ENCODE data around the gene CUL9.

- TF ChIP-seq, protein P1, sequence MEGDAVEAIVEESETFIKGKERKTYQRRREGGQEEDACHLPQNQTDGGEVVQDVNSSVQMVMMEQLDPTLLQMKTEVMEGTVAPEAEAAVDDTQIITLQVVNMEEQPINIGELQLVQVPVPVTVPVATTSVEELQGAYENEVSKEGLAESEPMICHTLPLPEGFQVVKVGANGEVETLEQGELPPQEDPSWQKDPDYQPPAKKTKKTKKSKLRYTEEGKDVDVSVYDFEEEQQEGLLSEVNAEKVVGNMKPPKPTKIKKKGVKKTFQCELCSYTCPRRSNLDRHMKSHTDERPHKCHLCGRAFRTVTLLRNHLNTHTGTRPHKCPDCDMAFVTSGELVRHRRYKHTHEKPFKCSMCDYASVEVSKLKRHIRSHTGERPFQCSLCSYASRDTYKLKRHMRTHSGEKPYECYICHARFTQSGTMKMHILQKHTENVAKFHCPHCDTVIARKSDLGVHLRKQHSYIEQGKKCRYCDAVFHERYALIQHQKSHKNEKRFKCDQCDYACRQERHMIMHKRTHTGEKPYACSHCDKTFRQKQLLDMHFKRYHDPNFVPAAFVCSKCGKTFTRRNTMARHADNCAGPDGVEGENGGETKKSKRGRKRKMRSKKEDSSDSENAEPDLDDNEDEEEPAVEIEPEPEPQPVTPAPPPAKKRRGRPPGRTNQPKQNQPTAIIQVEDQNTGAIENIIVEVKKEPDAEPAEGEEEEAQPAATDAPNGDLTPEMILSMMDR (IDR thresholded peaks at IDR 0.05): no peak
- TF ChIP-seq POLR2A (IDR thresholded peaks at IDR 0.05): no peak
These were observed 3.5 kb downstream of the CUL9 start for GRCh38 chr6:43185391-43185985.

Data from testis (tissue), 2 donors.